GM21717 (cell line): ENCODE measurements around the gene UNCX.

ENCODE experiments used
- ATAC-seq: cut with Tn5 transposase; IDR thresholded peaks from one replicate; pipeline ENCODE4 v1.9.1; 2021; ENCODE audit warnings: mild to moderate bottlenecking, moderate library complexity; ENCODE audit not compliant: unreplicated experiment

UNCX gene

DNA sequence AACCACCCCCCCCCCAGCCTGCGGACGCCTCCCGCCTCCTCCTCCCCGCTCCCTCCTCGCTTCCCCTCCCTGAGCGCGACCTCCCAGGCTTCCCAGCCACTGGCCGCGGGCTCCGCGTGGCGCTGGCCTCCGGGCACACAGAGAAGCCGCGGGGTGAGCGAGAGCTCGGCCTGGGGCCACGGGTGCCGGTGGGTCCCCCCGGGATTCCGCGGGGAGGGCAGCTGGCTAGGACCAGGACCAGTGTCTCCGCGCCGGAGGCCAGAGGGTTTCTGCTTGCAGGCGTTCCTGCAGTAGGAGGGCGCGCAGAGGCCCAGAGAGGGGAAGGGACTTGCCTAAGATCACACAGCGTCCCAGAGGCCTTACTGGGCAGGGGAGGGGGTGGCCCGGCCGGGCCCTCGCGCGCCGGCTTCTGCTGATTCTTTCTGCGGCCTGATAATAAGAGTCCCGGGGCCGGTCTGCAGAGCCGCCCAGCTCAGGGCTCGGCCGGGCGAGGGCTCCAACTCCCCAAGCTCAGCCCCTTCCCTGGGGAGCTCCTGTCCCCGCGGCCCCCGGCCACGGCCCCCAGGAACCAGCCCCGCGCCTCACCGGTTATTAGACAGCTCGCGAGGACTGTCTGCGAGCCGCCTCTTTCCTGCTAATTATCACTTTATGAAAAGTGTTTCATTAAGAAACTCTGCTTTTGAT, 10.1 kb downstream of the UNCX start:
- no peak for ATAC-seq

DNA sequence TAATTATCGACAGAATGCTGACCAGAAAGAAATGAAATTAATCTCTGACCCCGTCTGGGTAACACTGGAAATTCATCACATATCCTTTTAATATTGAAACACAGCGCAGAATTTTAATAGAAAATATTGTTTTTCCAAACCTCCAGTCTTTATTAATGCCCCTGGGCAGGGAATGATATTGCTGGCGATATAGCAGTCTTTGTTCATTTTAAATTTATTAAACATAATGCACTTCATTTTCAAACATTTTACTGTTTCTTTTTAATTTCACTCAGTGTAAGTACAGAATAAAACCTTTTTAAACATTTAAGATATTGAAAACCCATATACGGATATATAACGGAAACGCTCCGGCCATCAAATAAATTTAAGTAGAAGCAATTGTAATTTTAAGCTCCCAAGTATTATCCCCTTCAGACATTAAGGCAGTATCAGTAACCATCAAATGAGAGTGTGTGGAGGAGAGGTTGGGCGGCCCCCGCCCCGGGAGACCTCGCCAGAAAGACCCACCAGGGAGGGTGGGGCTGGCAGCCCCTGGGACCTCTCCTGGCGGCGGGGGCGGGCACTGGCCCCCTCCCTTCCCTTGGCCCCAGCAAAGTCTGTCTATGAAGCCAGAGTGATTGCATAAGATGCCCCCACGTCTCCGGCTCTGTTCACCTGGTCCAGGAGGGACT, 10.8 kb downstream of the UNCX start:
- ATAC-seq = no peak

DNA sequence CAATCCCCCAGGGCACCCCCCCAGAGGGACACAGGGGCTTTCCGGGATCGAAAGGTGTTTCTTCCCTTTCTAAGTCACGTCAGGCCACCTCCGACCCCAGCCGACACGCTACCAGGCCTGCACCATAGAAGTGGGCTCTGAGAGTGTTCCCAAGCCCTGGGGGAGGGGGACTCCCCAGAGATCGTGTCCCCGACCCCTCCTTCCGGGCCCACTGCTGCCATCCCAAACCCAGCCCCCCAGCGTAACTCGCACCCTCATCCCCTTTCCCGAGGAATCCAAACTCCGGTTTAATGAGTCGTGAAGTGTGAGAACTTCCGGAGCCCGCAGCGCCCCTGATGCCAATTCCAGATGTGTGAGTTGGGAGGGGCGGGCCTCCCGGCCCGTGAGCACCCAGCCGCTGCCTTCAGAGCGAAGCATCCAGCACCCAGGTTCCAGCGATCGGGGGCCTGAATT, 11.3 kb downstream of the UNCX start:
- no peak for ATAC-seq

DNA sequence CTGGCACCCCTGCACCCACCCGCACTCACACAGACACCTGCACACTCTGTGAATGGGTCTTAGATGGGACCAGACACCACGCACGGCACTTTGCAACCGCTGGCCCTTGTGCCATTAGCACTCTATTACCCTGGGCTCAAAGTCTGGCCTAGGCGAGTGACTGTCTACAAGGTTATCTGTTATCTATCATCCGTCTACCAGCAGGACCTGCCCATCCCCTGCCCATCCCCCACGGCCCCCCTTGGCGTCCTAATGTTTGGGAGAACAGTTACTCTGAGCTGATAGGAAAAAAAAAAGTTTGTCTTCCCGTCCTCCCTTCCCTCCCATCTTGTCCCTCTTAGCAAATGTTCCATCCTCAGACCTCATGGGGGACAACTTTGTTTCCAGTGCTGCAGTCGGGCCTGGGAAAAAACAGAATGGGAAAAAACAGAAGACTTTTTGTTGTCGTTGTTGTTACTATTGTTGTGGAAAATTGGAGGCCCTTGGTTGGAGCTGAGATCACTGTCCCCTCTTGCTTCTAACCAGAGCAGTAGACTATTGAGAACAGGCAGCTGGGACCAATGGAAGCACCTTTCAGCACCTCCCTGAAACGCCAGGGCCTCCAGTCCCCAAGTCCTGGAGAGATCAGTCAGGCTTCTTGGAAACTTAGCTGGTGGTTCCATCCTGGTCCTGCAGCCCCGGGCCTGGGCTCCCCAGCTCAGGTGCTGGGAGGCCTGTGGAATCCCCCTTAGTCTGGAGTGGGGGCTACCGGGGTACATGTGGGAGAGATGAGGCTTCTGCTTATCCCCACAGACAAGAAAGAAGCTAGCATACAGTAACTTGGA, 12.2 kb downstream of the UNCX start:
- no peak for ATAC-seq

DNA sequence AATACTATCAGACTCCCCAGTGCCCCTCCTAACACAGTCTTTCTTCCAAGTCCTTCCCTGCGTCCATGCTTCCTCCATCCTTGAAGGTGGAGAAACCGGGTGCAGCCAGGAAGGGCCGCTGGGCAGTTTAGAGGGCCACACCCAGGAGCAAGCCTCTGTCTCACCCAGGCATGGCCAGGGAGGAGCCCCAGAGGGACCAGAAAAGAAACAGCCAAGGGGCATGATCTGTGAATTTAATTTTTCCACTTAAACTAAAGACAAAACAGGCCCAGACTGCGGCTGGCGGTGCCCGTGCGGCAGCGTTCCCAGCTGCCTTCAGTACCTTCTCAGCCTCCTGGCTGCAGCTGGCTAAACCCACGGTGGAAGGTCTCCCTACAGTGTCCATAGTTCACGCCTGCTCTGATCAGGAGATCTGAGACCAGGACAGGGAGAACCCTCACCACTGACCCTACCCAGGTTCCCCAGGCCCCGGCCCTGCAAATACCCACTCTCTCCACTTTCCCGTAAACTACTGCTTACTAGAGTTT, 12.9 kb downstream of the UNCX start:
- no peak for ATAC-seq

DNA sequence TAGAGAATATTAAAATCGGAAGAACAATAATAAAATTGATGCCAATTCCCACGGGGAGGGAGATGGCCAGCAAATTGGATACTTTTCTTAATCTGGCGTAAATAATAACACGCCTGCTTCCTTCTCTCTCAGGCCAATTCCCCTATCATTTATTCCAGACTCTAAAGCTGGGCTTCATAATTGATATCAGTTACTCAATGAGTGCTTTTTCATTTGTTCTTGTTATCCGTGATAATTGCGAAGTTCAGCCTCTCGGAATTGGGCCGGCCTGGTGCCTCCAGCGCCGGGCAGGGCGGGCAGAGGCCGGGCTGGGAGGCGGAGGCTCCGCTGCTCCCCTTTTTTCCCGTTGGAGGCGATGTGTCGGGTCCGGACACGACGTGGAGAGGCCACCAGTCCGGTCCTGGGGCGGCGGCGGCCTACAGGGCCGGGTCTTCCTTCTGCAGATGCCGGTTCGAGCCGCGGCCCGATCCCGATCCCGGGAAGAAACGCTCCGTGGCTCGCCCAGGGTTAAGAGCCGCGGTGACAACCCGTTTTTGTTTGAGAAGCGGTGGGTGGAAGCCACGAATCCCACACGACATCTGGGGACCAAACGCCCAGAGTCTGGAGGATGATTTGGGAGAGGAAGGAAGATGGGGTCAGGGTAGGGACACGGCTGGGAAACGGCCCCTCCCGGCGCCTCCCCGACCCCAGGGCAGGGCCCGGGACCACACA, 13.6 kb downstream of the UNCX start:
- ATAC-seq = no peak

DNA sequence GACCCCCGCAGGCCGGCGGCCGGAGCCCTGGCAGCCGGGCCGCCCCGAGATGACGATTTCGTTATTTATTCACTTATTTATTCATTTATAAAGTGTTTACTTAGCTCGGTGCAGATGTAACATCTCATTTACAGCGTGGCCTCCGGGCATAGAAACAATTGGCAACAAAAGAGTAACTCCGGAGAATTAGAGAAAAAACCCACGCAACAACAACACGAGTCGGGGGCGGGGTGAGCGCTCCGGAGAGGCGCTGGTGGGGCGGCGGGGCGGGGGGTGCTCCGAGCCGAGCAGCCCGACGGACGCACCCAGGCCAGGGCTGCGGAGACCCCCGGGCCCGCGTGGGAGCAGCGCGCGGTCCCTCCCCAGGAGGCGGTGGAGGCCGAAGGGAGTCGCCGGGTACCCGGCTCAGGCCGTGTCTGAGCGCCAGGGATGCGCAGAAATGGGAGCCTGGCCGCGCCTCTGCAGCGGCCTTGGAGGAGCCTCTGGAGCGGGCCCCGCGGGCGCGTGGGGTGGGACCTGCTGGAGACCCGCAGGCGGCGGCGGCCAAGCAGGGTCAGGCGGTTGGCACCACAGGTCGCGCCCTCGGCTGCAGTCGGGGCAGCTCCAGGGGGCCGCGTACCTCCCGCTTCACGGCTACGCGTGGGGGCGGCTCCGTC, 14.3 kb downstream of the UNCX start:
- no peak for ATAC-seq

DNA sequence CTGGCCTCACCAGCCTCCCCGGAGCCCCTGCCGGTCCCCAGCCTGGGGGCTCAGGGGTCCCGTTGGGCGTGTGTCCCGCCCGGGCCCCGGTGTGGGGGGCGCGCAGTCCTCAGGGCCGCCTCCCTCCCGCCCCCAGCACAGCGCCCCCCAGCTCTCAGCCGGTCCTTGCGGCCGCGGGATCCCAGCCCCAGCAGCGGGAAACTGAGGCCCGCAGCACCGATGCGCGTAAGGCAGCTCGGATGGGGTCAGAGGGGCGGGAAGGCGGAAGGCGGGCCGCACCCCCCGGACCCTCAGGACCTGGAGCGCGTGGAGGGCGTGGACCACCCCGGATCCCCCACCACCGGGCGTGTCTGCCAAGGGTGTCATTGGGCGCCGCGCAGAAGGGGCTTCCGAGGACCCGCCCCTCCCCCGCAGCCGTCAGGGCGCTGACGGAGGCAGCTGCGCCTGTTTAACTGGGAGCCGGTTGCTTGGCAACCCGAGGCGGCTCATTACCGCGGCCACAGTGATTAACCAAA, 14.9 kb downstream of the UNCX start:
- no peak for ATAC-seq

DNA sequence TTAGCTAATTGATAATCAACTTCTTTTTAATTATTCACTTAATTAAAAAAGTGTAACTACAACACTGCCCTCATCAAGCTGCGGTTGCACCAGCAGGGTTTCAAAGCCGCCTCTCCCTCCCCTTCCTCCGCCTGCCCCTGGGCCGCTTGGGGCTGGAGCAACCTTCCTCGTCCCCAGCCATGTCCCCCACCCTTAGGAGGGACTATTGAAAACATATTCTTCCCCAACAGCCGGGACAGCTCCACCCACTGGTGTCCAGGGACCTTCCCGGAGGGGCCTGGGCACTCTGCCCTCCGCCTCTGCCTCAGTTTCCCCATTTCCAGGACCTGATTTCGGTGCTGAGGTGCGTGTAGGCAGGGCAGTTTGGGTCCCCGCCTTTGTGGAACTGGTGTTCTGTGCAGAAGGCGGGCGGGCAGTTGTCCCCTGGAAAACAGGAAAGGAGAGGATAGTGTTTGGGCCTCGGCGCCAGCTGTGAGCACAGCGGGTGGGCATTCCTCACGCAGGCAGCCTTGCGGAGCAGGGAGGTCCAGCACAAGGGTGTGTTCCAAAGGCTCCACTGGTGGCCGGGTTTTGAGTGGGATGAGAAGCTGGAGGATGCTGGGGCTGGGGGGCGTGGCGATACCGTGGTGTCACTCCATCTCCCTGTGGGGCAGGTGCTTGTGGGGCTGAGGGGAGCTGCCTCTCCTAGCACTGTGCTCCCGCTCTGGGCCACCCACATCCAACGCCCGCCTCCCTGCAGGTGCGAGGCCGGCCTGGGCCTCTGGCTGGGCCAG, 15.7 kb downstream of the UNCX start:
- ATAC-seq = no peak

DNA sequence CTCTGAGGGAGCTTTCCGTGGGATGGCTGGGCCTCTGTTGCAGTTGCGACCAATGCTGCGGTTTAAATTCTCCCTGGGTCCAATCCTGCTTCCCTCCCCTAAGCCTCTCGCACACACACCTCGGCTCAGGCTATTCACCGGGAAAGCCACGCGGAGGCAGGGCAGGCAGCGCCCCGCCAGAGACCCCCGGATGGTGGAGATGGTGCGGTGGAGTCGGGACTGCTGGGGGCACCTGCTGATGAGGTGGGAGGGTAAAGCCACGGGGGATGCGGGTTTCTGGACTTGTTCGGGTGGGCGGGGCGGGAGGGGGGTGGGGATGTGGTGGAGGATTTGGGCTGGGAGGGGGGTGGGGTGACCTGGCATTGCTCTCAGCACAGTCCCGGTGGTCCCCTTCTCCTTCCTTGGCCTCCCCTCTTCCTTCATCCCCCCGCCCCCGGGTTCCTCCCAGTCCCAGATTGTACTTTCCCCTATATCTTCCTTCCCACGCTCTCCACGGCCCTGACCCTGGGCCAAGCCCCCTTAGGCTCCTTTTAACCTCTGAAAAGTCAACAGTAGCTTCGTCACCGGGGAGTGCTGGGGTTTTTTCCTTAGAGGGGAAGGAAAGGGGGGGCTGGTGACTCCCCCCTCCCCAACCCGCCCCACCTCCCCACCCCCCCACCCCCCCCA, 16.4 kb downstream of the UNCX start:
- ATAC-seq = no peak

DNA sequence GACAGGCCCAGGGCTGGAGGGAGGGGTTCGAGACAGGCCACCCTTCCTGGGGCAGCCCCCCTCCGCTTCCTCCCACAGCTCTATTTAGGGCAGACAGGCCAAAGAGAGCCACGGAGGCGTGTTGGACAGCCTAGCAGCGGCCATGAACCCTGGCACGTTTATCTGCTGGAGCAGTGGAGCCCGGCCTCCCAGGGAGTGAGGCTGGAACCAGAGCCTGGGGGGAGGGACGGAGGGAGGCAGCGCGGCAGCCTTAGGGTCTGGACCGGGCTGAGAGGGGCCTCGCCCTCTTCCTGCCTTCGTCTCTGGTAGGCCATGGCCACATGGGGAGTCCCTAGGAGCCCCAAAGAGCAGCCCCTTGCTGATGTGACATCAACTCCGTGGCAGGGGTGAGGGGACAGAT, 17.1 kb downstream of the UNCX start:
- no peak for ATAC-seq

DNA sequence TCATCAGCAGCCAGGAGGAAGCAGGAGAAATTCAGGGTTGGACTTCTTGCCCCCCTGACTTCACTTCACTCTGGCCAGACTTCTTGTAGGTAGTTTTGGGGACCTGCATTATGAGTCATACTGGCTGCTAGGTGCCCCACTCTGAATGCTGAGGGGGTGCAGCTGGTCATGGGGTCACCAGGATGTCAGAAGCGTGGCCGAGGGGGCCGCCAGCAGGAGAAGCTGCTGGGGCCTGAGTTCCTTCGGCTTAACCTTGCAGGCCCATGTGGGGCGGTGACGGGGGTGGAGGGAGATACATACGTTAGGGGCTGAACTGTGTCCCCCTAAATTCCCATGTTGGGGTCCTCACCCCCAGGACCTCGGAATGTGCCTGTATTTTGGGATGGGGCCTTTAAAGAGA, 18.2 kb downstream of the UNCX start:
- ATAC-seq = no peak

DNA sequence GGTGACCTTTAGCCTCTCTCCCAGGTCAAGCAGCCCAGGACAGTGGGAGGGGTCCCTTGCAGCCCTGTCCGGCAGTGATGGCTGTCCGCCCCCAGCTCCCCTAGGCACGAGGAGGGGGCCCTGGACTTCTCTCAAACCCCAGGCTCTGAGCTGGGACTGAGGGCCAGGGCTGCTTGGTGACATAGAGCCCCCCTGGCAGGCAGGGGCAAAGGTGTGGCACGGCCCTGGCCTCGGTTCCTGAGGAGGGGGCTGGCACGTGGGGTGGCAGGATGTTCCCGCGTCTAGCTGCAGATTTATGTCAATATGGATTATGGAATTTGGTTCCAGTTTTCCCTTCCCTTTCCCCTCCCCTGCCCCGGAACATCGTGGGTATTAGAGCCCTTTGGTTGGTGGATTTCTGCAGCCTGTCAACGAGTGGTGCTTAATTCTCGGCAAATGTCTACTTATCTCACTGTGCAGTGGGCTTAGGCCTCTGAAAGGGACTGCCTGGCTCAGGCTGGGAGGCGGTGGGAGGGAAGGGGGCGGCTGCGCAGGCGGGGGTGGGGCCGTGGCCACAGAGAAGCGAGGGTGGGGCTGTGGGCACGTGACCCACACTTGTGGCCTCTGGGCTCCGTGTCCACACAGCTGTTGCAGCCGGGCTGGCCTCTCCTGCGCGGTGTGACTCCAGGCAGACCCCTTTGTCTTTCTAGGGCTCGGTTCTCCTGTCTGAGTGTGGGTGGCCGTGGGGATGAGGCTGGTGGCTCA, 19.3 kb downstream of the UNCX start:
- ATAC-seq = no peak

DNA sequence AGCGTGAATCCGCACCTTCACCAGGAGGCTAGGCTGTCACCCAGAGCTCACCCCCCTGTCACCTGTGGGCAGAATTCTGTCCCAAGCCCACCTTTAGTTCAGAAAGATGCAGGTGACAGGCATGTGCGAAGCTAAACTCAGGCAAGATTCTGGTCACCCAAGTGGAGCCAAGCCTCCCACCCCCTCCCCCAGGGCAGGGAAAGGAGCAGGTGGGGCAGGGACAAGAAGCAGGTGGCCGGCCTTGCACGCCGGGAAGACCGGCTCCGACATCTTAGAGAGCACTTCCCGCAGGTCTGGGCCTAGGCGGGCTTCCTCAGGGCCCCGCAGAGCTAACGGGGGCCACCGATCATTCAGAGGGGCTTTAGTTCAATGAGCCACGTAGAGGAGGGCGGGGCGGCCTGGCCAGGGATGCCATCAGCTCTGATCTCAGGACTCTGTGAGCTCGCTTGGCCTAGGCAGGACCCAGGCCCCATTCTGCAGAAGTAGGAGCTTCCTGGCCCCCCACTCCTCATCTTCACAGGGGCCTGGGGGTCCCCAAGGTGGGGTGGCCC, 19.9 kb downstream of the UNCX start:
- ATAC-seq = no peak

DNA sequence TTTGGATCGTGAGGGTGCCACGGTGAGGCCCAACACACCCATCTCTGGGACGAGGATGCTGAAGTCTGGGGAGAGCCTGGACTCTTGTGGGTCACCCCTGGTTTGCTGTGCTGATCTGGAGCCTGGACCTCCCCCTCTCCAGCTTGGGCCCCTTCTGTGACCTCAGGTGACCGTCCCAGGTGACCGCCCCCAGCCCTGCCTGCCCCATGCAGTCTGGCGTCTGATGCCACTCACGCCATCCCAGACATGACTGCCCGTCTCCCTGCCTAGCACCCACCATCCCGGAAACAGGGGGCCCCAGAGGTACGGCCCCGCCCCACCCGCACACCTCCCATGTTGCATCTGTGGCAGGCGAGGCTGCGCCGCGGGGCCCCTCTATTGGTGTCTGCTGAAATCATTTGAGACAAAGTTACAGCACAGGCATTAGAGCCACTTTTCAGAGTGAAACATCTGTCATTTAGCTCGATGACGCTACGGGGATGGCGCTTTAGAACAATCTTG, 21.1 kb downstream of the UNCX start:
- no peak for ATAC-seq

DNA sequence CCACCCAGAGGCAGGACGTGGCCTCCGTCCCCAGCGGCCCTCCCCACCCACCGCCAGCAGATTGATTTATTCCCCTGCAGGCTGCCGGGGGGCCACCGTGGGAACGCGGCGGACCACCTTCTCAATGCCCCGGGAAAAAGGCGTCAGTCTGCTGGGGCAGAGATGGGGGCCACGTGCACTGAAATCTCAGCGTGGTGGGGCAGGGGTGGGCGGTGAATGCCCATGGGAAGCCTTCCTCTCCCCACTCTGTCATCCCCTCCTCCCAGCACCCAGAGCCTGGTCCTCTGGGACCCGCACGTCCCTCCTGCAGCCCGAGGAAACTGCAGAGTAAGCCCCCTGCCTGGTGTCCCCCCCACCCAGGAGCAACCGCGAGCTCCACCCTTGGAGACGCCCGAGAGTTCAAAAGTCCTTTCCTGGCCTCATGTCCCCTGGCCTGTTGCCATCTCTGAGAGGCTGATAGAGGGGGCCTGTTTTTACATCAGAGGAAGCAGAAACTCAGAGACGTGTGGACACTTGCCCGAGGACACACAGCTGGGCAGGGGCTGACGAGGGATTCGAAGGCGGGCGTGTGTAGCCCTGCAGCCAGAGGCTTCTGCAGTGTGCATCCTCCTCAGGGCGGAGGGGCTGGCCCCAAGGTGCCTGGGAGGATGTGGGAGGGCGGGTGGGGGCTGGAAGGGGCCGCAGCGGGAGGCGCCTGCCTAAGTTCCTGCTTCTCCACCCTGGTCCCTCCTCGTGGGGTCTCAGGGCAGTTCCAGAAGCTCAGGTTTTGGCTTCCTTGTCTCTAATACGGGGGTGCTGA, 21.8 kb downstream of the UNCX start:
- ATAC-seq = no peak
